ENCODE measurements around the gene GDA.

The GDA gene

GRCh38 chr9:72211047-72211446, 61.8 kb downstream of the GDA start:
- no peaks in the 10 kb centered on the region for H3K36me3 ChIP-seq (ENCODE audit: control insufficient read depth, low read length)
- TF ChIP-seq, protein P1, sequence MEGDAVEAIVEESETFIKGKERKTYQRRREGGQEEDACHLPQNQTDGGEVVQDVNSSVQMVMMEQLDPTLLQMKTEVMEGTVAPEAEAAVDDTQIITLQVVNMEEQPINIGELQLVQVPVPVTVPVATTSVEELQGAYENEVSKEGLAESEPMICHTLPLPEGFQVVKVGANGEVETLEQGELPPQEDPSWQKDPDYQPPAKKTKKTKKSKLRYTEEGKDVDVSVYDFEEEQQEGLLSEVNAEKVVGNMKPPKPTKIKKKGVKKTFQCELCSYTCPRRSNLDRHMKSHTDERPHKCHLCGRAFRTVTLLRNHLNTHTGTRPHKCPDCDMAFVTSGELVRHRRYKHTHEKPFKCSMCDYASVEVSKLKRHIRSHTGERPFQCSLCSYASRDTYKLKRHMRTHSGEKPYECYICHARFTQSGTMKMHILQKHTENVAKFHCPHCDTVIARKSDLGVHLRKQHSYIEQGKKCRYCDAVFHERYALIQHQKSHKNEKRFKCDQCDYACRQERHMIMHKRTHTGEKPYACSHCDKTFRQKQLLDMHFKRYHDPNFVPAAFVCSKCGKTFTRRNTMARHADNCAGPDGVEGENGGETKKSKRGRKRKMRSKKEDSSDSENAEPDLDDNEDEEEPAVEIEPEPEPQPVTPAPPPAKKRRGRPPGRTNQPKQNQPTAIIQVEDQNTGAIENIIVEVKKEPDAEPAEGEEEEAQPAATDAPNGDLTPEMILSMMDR (IDR thresholded peaks at IDR 0.05; ENCODE audit: low read depth, low read length, poor library complexity, severe bottlenecking): no peak
- TF ChIP-seq EZH2phosphoT487 (IDR thresholded peaks at IDR 0.05; ENCODE audit: borderline replicate concordance, low read length): no peak
- H3K4me1 ChIP-seq (ENCODE audit: control insufficient read depth, low read length): no peaks in the 10 kb centered on the region
- no peak overlapping the region for H3K27ac ChIP-seq (ENCODE audit: low read depth, low read length)
- H3K27me3 ChIP-seq (ENCODE audit: control insufficient read depth, low read length): peaks cover 12% of the 10 kb centered on the region; the same call in 1 of the 2 replicates
- no peaks in the 10 kb centered on the region for H3K9me2 ChIP-seq (replicated peaks; ENCODE audit: control insufficient read depth, low read length)
- H3K9me3 ChIP-seq (ENCODE audit: control insufficient read depth, insufficient read depth, low read length): no peaks in the 10 kb centered on the region
- no peaks in the 10 kb centered on the region for H4K20me1 ChIP-seq (ENCODE audit: control insufficient read depth, insufficient read depth, low read depth, low read length)
- H3K4me3 ChIP-seq (ENCODE audit: low read length): no peak overlapping the region
- H3K4me2 ChIP-seq (ENCODE audit: low read length): no peak overlapping the region
- H3F3A ChIP-seq (ENCODE audit: control insufficient read depth, insufficient read depth): no peaks in the 10 kb centered on the region
- no peaks in the 10 kb centered on the region for H3K79me2 ChIP-seq (ENCODE audit: control insufficient read depth, low read length)

DNA sequence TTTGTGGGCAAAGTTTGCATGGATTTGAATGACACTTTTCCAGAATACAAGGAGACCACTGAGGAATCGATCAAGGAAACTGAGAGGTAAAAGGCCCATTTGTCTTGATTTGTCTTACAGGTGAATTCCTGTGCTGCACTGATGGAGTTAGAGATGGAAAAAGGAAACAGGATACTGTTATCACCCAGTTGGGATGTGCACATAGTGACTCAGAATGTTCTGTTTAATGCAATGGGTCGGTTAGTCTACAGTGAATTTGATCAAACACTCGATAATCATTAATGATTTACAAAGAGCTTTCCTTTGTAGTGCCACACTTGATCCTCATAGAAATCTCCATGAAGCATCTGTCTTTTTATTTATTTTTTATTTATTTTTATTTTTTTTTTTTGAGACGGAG, 64.7 kb downstream of the GDA start:
- H3K4me3 ChIP-seq (ENCODE audit: low read length): no peak overlapping the region
- no peaks in the 10 kb centered on the region for H4K20me1 ChIP-seq (ENCODE audit: control insufficient read depth, insufficient read depth, low read depth, low read length)
- H3K36me3 ChIP-seq (ENCODE audit: control insufficient read depth, low read length): no peaks in the 10 kb centered on the region
- no peaks in the 10 kb centered on the region for H3K4me1 ChIP-seq (ENCODE audit: control insufficient read depth, low read length)
- TF ChIP-seq, protein P1 (IDR thresholded peaks at IDR 0.05; ENCODE audit: low read depth, low read length, poor library complexity, severe bottlenecking): no peak
- no peak for TF ChIP-seq EZH2phosphoT487 (IDR thresholded peaks at IDR 0.05; ENCODE audit: borderline replicate concordance, low read length)
- H3K4me2 ChIP-seq (ENCODE audit: low read length): no peak overlapping the region
- H3K79me2 ChIP-seq (ENCODE audit: control insufficient read depth, low read length): no peaks in the 10 kb centered on the region
- no peaks in the 10 kb centered on the region for H3F3A ChIP-seq (ENCODE audit: control insufficient read depth, insufficient read depth)
- H3K27me3 ChIP-seq (ENCODE audit: control insufficient read depth, low read length): peaks cover 9% of the 10 kb centered on the region; the same call in 1 of the 2 replicates
- no peaks in the 10 kb centered on the region for H3K9me3 ChIP-seq (ENCODE audit: control insufficient read depth, insufficient read depth, low read length)
- H3K9me2 ChIP-seq (replicated peaks; ENCODE audit: control insufficient read depth, low read length): no peaks in the 10 kb centered on the region
- H3K27ac ChIP-seq (ENCODE audit: low read depth, low read length): no peak overlapping the region

- no peaks in the 10 kb centered on the region; the same call in 1 of the 2 replicates for H3K27me3 ChIP-seq (ENCODE audit: control insufficient read depth, low read length)
Observed at GRCh38 chr9:72217306-72217842, 68.1 kb downstream of the GDA start.

More at GRCh38 chr9:72217306-72217842, 68.1 kb downstream of the GDA start:
- Histone ChIP-seq H3K9me2 (replicated peaks; ENCODE audit: control insufficient read depth, low read length) (no peaks in the 10 kb centered on the region), H3K79me2 (ENCODE audit: control insufficient read depth, low read length) (no peaks in the 10 kb centered on the region), H3F3A (ENCODE audit: control insufficient read depth, insufficient read depth) (no peaks in the 10 kb centered on the region), H3K4me3 (ENCODE audit: low read length) (no peak overlapping the region), H3K36me3 (ENCODE audit: control insufficient read depth, low read length) (no peaks in the 10 kb centered on the region), H3K27ac (ENCODE audit: low read depth, low read length) (no peak overlapping the region), H3K4me2 (ENCODE audit: low read length) (no peak overlapping the region), H3K4me1 (ENCODE audit: control insufficient read depth, low read length) (no peaks in the 10 kb centered on the region), H4K20me1 (ENCODE audit: control insufficient read depth, insufficient read depth, low read depth, low read length) (no peaks in the 10 kb centered on the region), H3K9me3 (ENCODE audit: control insufficient read depth, insufficient read depth, low read length) (no peaks in the 10 kb centered on the region)
- no peak for TF ChIP-seq EZH2phosphoT487 (IDR thresholded peaks at IDR 0.05; ENCODE audit: borderline replicate concordance, low read length)
- TF ChIP-seq, protein P1 (IDR thresholded peaks at IDR 0.05; ENCODE audit: low read depth, low read length, poor library complexity, severe bottlenecking): no peak

All from DOHH2 (cell line).